ENCODE results near the gene ECE1. TPM values are rescaled to one million over a fixed set of nuclear protein-coding genes. Genes with fewer than 3 reads are reported as not detected.

The ECE1 gene
- total RNA-seq, 1 donor, result 32.6 TPM

DNA sequence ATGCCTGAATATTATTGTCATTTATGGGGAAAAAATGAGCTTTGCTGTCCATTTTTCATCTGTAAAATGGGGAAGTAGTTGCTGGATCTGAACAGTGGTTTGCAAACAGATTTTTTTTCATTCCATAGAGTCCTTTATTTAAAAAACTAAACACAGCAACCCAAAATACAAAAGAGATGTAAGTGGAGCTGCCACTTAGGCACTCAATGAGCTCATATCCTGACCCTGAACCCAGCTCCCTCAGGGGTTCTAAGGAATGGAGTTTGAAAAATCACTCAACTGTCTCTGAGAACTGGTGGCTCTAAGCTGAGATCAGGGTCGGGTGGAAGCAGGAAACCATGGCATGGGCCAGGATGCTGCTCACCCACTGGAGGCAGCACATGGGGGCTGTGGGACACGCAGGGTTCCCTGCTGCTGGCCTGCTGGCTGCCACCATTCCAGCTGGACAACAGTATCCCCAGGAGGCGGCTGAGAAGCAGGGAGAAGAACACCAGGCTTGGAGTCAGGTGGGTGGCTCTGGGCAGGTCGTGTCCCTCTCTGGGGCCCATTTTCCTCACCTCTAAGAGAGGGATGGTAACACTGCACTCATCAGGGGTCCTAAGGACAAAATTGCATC lies 9.6 kb upstream of the ECE1 start:
- Histone ChIP-seq H3K4me2 (ENCODE audit: insufficient read depth, low read length) (no peak overlapping the region), H3K79me2 (ENCODE audit: insufficient read depth, low read length) (peaks cover 3% of the 10 kb centered on the region), H3K36me3 (ENCODE audit: insufficient read depth, low read length) (no peaks in the 10 kb centered on the region), H3K4me1 (ENCODE audit: insufficient read depth, low read length) (peaks cover 10% of the 10 kb centered on the region), H3K4me3 (ENCODE audit: insufficient read depth, low read length) (no peak overlapping the region), H3K27ac (ENCODE audit: low read depth, low read length) (peak overlapping the region; percentile 20), H3K9me3 (ENCODE audit: low read depth, low read length) (no peaks in the 10 kb centered on the region), H2AFZ (ENCODE audit: low read length) (no peak overlapping the region), H3K27me3 (ENCODE audit: insufficient read depth, low read length) (no peaks in the 10 kb centered on the region), H4K20me1 (ENCODE audit: insufficient read depth, low read length) (peaks cover 8% of the 10 kb centered on the region)
- DNase-seq (ENCODE audit: insufficient read length, low spot score, missing footprints), result no peak
- TF ChIP-seq, protein P1, sequence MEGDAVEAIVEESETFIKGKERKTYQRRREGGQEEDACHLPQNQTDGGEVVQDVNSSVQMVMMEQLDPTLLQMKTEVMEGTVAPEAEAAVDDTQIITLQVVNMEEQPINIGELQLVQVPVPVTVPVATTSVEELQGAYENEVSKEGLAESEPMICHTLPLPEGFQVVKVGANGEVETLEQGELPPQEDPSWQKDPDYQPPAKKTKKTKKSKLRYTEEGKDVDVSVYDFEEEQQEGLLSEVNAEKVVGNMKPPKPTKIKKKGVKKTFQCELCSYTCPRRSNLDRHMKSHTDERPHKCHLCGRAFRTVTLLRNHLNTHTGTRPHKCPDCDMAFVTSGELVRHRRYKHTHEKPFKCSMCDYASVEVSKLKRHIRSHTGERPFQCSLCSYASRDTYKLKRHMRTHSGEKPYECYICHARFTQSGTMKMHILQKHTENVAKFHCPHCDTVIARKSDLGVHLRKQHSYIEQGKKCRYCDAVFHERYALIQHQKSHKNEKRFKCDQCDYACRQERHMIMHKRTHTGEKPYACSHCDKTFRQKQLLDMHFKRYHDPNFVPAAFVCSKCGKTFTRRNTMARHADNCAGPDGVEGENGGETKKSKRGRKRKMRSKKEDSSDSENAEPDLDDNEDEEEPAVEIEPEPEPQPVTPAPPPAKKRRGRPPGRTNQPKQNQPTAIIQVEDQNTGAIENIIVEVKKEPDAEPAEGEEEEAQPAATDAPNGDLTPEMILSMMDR (IDR thresholded peaks at IDR 0.05; ENCODE audit: extremely low read depth, low read depth, low read length), result no peak

DNA sequence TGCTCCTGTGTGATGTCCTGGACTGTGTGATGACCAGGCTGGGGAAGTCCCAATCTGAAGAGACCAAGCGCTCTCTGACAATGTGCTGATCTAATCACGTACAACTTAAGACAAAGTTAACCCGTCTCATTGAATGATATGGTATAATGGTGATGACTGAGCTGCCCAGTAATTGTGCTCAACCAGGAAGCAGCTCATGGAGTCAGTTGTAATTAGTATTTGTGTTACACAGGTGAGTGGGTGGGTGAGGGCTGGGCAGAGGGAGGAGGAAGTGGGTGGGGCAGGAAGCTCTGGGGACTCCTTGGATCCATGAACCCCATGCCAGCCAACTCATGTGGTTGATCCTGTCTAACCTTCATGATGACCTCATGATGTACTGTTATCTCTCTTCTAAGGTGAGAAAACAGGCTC lies 8.7 kb upstream of the ECE1 start:
- Histone ChIP-seq H3K9me3 (ENCODE audit: low read depth, low read length) (no peaks in the 10 kb centered on the region), H3K79me2 (ENCODE audit: insufficient read depth, low read length) (peaks cover 3% of the 10 kb centered on the region), H3K27me3 (ENCODE audit: insufficient read depth, low read length) (no peaks in the 10 kb centered on the region), H4K20me1 (ENCODE audit: insufficient read depth, low read length) (peaks cover 8% of the 10 kb centered on the region), H2AFZ (ENCODE audit: low read length) (no peak overlapping the region), H3K36me3 (ENCODE audit: insufficient read depth, low read length) (no peaks in the 10 kb centered on the region), H3K4me1 (ENCODE audit: insufficient read depth, low read length) (peaks cover 15% of the 10 kb centered on the region), H3K4me3 (ENCODE audit: insufficient read depth, low read length) (no peak overlapping the region), H3K27ac (ENCODE audit: low read depth, low read length) (no peak overlapping the region), H3K4me2 (ENCODE audit: insufficient read depth, low read length) (no peak overlapping the region)
- TF ChIP-seq, protein P1 (IDR thresholded peaks at IDR 0.05; ENCODE audit: extremely low read depth, low read depth, low read length), result no peak
- DNase-seq (ENCODE audit: insufficient read length, low spot score, missing footprints), result no peak

DNA sequence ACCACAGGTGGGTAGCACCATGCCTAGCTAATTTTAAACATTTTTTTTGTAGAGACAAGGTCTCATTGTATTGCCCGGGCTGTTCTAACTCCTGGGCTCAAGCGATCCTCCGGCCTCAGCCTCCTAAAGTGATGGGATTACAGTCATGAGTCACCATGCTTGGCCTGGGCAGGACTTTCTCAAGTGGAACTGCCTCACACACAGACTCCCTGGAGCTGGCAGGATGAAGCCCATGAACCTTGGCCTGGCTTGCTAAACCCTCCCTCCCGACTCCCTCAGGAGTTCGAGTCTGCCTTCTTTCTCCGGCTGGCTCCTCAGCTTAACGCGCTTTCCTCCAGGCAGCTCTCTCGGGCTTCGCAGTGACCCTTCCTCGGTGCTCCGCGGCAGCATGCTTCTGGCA lies 7.7 kb upstream of the ECE1 start:
- H3K9me3 ChIP-seq (ENCODE audit: low read depth, low read length), result no peaks in the 10 kb centered on the region
- no peaks in the 10 kb centered on the region for H3K36me3 ChIP-seq (ENCODE audit: insufficient read depth, low read length)
- H3K4me3 ChIP-seq (ENCODE audit: insufficient read depth, low read length), result no peak overlapping the region
- no peaks in the 10 kb centered on the region for H3K27me3 ChIP-seq (ENCODE audit: insufficient read depth, low read length)
- H2AFZ ChIP-seq (ENCODE audit: low read length), result no peak overlapping the region
- H3K79me2 ChIP-seq (ENCODE audit: insufficient read depth, low read length), result no peaks in the 10 kb centered on the region
- peaks cover 8% of the 10 kb centered on the region for H4K20me1 ChIP-seq (ENCODE audit: insufficient read depth, low read length)
- TF ChIP-seq, protein P1 (IDR thresholded peaks at IDR 0.05; ENCODE audit: extremely low read depth, low read depth, low read length), result no peak
- H3K4me1 ChIP-seq (ENCODE audit: insufficient read depth, low read length), result peaks cover 15% of the 10 kb centered on the region
- H3K4me2 ChIP-seq (ENCODE audit: insufficient read depth, low read length), result no peak overlapping the region
- no peak for DNase-seq (ENCODE audit: insufficient read length, low spot score, missing footprints)
- no peak overlapping the region for H3K27ac ChIP-seq (ENCODE audit: low read depth, low read length)

DNA sequence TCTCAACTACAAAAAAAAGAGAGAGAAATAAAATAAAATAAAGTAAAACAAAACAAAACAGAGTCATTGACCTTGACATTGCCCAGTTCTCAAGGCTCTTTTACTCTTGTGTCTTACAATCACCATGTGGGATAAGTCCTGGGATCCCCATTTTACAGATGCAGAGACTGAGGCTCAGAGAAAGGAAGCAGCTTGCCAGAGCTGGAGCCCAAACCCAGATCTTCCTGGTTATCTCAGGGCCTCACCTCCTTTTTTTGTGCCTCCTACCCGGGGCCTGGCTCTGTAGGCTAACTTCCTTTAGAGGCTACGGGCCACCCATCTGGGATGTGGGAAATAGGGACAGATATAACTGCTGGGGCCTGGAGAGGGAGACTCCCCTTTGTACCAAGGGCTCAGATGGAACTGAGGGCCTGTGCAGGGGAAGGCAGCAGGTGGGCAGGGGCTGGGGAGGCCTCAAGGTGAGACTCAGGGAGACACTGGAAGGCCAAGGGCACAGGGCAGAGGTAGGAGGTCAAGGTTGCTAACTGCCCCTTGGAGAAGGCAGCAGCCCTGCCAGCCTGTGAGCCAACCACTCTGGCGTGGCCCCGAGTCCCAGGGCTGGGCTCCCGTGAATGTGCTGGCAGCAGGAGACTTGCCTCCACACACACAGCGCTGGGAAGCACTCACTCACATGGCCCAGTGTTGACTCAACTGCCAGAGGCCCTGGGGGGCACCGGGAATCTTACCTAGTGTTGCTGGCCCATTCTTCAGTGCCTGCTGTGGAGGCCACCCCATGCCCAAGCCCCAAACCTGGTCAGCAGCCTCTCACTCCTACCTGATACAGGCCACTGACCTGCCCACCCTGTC lies 6.5 kb upstream of the ECE1 start:
- H3K4me2 ChIP-seq (ENCODE audit: insufficient read depth, low read length), result no peak overlapping the region
- H3K4me3 ChIP-seq (ENCODE audit: insufficient read depth, low read length), result no peak overlapping the region
- TF ChIP-seq, protein P1 (IDR thresholded peaks at IDR 0.05; ENCODE audit: extremely low read depth, low read depth, low read length), result no peak
- H3K36me3 ChIP-seq (ENCODE audit: insufficient read depth, low read length), result no peaks in the 10 kb centered on the region
- no peak for DNase-seq (ENCODE audit: insufficient read length, low spot score, missing footprints)
- H3K79me2 ChIP-seq (ENCODE audit: insufficient read depth, low read length), result no peaks in the 10 kb centered on the region
- no peak overlapping the region for H3K27ac ChIP-seq (ENCODE audit: low read depth, low read length)
- H3K9me3 ChIP-seq (ENCODE audit: low read depth, low read length), result no peaks in the 10 kb centered on the region
- no peaks in the 10 kb centered on the region for H3K27me3 ChIP-seq (ENCODE audit: insufficient read depth, low read length)
- H2AFZ ChIP-seq (ENCODE audit: low read length), result no peak overlapping the region
- peaks cover 15% of the 10 kb centered on the region for H3K4me1 ChIP-seq (ENCODE audit: insufficient read depth, low read length)
- H4K20me1 ChIP-seq (ENCODE audit: insufficient read depth, low read length), result peaks cover 8% of the 10 kb centered on the region
